NCI-H82 (cell line): ENCODE measurements around the gene LGALS4.
"Not testable (repeated sequence)": the region's sequence is repeated elsewhere in the genome, so short reads cannot be mapped to it uniquely, and the experiment has no call there.

Source experiments
- DNase-seq: peaks from one replicate; lab custom pipeline; 2025; lab: John Stamatoyannopoulos, UW

Gene LGALS4

GRCh38 chr19:38842439-38843174 lies 29.9 kb upstream of the LGALS4 start:
- DNase-seq = no peak

DNA sequence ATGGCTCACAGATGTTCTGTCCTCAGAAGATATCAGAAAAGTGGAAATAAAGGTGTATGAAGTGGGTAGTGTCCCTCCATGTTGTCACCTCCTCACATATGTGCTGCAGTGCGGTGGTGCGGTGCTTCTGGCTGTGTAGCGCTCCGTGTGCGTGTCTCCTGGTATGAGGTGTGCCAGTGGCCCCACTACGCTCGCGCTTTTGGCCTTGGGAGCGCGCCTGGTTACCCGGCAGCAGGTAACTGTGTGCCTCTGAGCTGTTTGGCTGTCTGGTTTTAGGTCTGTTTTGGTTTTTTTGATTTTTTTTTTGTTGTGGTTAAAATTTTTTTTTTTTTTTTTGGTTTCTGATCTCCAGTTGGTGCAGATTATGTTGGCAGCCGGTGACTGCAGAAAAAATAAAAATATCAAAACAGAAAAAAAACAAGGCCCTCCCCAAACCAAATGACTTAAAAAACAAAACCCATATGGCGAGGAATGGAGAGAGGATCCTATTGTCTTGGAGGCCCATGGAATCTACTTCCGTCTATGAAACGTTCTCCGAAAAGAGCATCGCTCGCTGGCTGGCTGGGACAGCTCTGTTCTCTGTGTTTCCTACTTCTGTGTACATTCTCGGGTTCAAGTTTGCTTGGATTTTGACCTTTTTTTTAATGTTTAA lies 29.2 kb upstream of the LGALS4 start:
- no peak for DNase-seq

- no peak for DNase-seq
Observed at GRCh38 chr19:38841180-38841766, 28.5 kb upstream of the LGALS4 start.

- no peak for DNase-seq
Observed at GRCh38 chr19:38840583-38840968, 27.8 kb upstream of the LGALS4 start.

DNA sequence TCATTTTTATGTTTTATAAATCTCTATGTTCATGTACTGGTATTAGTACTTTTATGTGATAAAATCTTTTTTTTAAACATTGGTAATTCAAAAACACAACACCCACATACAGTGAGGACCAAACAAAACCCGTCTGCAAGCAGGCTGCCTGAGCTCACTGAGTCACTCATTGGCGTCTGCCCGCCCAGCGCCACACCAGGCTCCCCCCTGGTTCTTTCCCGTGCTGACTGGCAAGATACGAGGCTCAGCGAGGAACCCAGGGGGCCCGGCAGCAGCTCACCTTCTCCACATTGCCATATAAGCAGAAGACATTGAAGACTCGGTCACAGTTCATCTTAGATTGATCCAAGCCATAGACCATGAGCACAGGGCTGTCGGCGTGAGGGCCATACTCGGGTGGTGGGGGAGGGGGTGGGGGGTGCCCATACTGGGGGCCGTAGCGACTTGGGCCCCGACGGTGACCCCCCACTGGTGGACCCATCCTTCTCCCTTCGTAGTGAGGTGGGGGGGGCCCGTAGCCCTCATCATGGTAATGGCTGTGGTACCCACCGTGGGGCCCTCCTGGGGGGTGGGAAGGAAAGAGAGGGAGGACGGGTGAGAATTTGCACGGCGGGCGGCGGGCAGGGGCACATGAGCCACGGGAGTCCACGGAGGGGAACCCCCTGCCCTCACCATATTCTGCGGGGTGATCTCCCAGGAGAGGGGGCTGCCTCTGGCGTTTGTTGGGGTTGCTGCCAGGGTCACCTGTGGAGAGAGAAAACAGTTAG lies 27.3 kb upstream of the LGALS4 start:
- DNase-seq = no peak

DNA sequence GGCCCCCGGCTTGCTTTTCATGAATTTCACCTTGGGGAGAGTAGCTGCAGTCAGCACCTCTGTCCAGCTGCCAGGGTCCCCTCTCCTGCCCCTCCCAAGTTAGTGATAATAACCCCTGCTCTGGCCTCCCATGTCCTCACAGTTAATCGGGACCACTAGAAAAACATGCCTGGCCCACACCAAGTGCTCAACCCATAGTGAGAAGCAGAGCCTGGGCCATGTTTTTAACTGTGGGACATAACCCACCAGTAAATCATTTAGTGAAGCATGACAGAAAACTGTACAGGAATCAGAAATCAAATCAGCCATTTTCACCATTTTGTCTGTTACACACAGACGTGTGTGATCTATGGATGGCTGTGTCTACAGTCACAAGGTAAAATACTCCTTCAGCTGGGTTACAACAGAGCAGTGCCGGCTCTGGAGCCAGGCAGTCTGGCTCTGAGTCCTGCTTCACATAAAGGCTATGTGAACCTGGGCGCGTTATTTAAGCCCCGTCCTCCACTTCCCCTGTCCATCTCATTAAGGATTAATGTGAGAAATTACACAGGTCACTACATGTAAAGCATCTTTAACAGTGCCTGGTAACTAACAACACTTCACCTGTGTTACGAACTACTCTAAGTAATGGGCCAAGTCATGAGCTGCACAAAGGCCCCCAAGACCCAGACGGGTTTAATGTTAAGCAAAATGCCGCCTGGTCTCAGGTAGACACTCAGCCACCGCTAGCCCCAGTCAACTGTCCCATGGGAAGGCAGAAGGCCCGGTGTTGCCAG lies 26.4 kb upstream of the LGALS4 start:
- DNase-seq = no peak

- DNase-seq = no peak
Observed at GRCh38 chr19:38838208-38838985, 25.7 kb upstream of the LGALS4 start.

DNA sequence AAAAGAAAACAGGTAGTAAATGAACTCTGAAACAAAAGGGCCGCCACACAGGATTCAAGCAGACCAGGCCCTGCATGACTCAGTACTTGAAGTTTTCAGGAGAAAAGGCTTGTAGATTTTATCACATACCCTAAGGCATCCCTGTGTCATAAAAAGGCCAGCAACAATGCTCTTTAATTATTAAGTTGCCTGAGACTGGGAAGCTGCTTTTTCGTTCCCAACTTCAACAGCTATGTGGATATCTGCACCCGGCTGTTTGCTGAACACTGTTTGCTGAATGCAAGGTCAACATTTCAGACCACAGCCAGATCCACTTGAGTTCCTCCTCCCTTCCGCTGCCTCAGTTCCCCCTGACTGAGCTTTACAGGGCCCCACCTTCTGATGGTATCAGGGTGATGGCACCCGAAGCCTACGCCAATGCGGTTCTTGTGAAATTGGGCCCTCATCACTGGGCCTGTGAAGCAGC lies 24.9 kb upstream of the LGALS4 start:
- DNase-seq = no peak

DNA sequence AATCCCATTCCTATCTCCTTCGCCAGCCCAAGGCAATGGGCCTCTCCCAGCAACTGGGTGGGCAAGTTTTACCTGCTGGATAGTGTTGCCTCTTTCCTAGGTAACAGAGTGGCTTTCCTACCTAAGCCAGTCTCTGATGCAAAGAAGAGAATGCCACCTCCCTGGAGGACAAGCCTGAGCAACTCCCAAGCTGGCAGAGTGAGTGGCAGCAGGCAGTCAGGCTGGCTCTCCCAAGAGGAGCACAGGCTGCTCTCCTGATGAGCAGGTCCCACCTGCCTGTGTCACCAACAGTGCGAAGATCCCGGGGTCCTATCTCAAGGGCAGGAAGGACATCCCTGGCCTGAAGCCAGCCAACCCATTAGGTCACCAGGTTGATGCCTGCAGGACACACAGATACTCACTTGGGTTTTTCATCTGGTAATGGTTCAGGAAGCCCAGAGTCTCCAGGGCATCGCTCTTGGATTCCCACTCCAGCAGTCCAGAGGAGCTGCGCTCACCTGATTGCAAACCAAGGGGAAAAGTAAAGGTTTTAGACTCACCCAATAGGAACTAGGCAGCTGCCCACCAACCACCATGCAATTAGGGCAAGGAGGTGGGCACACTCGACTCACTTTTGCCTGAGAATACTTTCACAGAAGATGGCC lies 24.4 kb upstream of the LGALS4 start:
- DNase-seq = no peak

GRCh38 chr19:38836159-38836982 lies 23.6 kb upstream of the LGALS4 start:
- DNase-seq = no peak

GRCh38 chr19:38834590-38834989 lies 21.8 kb upstream of the LGALS4 start:
- DNase-seq = no peak

DNA sequence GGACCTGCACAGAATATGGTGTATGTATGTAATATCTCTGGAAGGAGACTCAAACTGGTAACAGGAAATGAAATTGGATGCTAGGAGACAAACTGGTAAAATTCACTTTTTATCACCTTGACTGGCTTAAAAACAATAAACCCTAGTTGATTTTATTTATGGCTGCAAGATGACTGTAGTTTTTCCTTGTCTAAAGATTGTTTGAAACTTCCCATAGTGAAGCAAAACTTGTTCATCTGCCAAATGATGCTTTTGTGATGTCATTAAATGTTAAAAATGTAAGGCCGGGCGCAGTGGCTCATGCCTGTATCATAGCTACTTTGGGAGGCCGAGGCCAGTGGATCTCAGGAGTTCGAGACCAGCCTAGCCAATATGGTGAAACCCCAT lies 21.4 kb upstream of the LGALS4 start:
- no peak for DNase-seq

- no peak for DNase-seq
Observed at GRCh38 chr19:38833092-38833425, 20.3 kb upstream of the LGALS4 start.

- peak; percentile 67 for DNase-seq
Observed at GRCh38 chr19:38831142-38831605, 18.4 kb upstream of the LGALS4 start.

DNA sequence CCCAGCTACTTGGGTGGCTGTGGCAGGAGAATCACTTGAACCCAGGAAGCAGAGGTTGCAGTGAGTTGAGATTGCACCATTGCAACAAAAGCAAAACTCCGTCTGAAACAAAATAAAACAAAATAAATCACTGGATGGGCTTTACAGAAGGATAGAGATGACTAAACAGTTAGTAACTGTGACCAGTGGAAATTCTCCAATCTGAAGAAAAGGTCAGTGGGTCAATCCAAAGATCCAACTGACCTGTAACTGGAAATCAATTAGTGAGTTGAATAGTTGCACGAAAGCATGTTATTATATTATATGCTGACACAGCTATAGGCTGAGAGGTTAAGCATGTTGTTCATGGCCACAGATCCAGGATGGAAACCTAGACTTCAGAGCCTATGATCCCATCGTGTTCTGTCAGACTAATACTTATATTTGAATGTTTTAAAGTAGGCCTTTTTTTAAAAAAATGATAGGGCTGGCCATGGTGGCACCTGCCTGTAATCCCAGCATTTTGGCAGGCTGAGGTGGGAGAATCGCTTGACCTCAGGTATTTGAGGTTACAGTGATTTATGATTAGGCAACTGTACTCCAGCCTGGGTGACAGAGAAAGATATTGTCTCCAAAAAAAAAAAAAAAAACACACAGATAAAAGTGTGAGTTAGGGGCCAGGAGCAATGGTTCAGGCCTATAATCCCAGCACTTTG lies 17.4 kb upstream of the LGALS4 start:
- no peak for DNase-seq

GRCh38 chr19:38829203-38829602 lies 16.5 kb upstream of the LGALS4 start:
- not testable (repeated sequence) for DNase-seq

DNA sequence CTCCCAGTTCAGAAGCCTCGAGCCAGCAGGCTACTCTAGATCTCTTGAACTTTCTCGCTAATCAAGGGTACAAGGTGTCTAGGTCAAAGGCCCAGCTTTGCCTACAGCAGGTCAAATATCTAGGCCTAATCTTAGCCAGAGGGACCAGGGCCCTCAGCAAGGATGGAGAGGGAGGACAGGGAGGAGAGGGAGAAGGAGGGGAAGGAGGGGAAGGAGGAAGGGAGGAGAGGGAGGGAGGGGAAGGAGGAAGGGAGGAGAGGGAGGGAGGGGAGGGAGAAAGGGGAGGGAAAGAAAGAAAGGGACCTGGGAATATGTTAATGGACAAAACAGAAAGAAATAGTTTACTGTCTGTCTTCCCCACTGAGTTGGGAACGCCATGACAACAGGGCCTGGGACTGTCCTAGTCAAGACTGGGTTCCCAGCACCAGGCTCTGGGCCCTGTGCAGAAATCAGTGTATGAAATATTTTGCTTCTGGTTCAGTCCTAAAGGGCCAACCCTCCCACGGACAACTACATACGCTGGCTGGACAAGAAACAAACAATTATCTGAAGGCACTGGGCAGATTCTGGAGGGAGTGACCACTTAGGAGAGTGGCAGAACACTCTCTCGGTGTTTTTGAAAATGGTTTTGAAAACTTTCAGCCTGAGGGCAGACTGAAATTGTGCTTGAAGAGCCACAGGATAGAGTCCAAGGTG lies 14.3 kb upstream of the LGALS4 start:
- no peak for DNase-seq

- not testable (repeated sequence) for DNase-seq
Observed at GRCh38 chr19:38825936-38826335, 13.2 kb upstream of the LGALS4 start.
